GM12878 (cell line): ENCODE results near the gene SLA2. TPM values are rescaled to one million over a fixed set of nuclear protein-coding genes. Genes with fewer than 3 reads are reported as not detected.
A peak's percentile ranks its signal among the peaks of the same experiment; 100 is the strongest.

Experiments
- CBX5 ChIP-seq: sonication (generic); IDR thresholded peaks from 2 replicates; pipeline ENCODE4 v1.6.1; 2016; ENCODE audit warnings: low read depth, moderate library complexity, mild to moderate bottlenecking, inconsistent platforms
- CEBPB ChIP-seq, 2 experiments: fragments of 150-350 bp in 1 of 2; IDR thresholded peaks; 2 replicates each; pipeline ENCODE4 v1.6.1; 2012 to 2014; ENCODE audit warnings: low read depth in 2 of 2, low read length in 2 of 2, borderline replicate concordance in 1 of 2, inconsistent platforms in 1 of 2
- E2F8 ChIP-seq: fragments of 450-650 bp; IDR thresholded peaks from 2 replicates; pipeline ENCODE4 v1.6.1; 2018; ENCODE audit warnings: mild to moderate bottlenecking, low read depth, moderate library complexity; ENCODE audit not compliant: partially characterized antibody
- HDAC2 ChIP-seq: fragments of 200-600 bp; sonication (generic); IDR thresholded peaks from 2 replicates; pipeline ENCODE4 v1.6.1; 2017
- NFYA ChIP-seq: IDR thresholded peaks from 2 replicates; pipeline ENCODE4 v1.6.1; 2011; ENCODE audit warnings: low read depth, mild to moderate bottlenecking, low read length, improper control_type of control experiment, borderline replicate concordance
- POU2F2 ChIP-seq: IDR thresholded peaks from 3 replicates; pipeline ENCODE4 v1.6.1; 2011; ENCODE audit warnings: low read depth, mild to moderate bottlenecking, low read length, borderline replicate concordance
- RAD21 ChIP-seq: IDR thresholded peaks from 2 replicates; pipeline ENCODE4 v1.6.1; 2011; ENCODE audit warnings: mild to moderate bottlenecking, low read depth, low read length, moderate library complexity; ENCODE audit not compliant: insufficient read depth
- RBBP5 ChIP-seq: fragments of 200-600 bp; sonication (generic); conservative IDR thresholded peaks from 2 replicates; pipeline ENCODE4 v1.6.1; 2016
- SKIL ChIP-seq: fragments of 450-650 bp; IDR thresholded peaks from 2 replicates; pipeline ENCODE4 v1.6.1; 2017; ENCODE audit warnings: mild to moderate bottlenecking, low read depth, inconsistent platforms; ENCODE audit not compliant: poor library complexity, severe bottlenecking
- SUZ12 ChIP-seq: fragments of 200-600 bp; sonication (generic); IDR thresholded peaks from one replicate; pipeline ENCODE4 v1.6.1; 2018; ENCODE audit warnings: antibody characterized with exemption, mild to moderate bottlenecking; ENCODE audit not compliant: unreplicated experiment
- TAF1 ChIP-seq: IDR thresholded peaks from 2 replicates; pipeline ENCODE4 v1.6.1; 2011; ENCODE audit warnings: mild to moderate bottlenecking, low read depth, low read length, borderline replicate concordance
- TARDBP ChIP-seq: IDR thresholded peaks from 2 replicates; pipeline ENCODE4 v1.6.1; 2016; ENCODE audit warnings: borderline replicate concordance
- TCF3 ChIP-seq: IDR thresholded peaks from 2 replicates; pipeline ENCODE4 v1.6.1; 2012; ENCODE audit warnings: low read depth, mild to moderate bottlenecking, low read length, borderline replicate concordance; ENCODE audit not compliant: insufficient read depth
- TCF7 ChIP-seq: IDR thresholded peaks from 2 replicates; pipeline ENCODE4 v1.6.1; 2014; ENCODE audit warnings: antibody characterized with exemption, borderline replicate concordance
- ZBTB40 ChIP-seq: fragments of 450-650 bp; IDR thresholded peaks from 2 replicates; pipeline ENCODE4 v1.6.1; 2016; ENCODE audit warnings: mild to moderate bottlenecking, moderate library complexity, borderline replicate concordance
- ZNF384 ChIP-seq: IDR thresholded peaks from 2 replicates; pipeline ENCODE4 v1.6.1; 2012; ENCODE audit warnings: low read depth, mild to moderate bottlenecking, low read length, improper control_type of control experiment, borderline replicate concordance
- ZSCAN29 ChIP-seq: fragments of 450-650 bp; IDR thresholded peaks from 2 replicates; pipeline ENCODE4 v1.6.1; 2017; ENCODE audit warnings: mild to moderate bottlenecking, moderate library complexity
- polyA plus RNA-seq, 11 experiments: library from polyadenylated mRNA; depleted of rRNA in 4 of 11; unstranded in 6 of 11; stranded (reverse) in 5 of 11; fragments of >200 nt; fragmentation: Nextera tagmentation in 4 of 11; fragmentation: Illumina TruSeq in 1 of 11; extraction: Ambion mirVana in 4 of 11; extraction: Trizol in 1 of 11; gene quantifications; 1 replicate in 1 of 11; 2 replicates in 10 of 11; pipeline versions ENCODE4 v1.2.1 to v1.2.3, GENCODE V29; 2011 to 2016; ENCODE audit warnings: inconsistent platforms in 2 of 11, missing spikeins in 2 of 11, low read depth in 1 of 11
- total RNA-seq, 4 experiments: library from RNA; depleted of rRNA in 3 of 4; stranded (reverse); fragments of >200 nt in 3 of 4; fragmentation: Illumina TruSeq in 1 of 4; extraction: Trizol in 1 of 4; gene quantifications; 2 replicates each; pipeline versions ENCODE4 v1.2.1 to v1.2.3, GENCODE V29; 2013 to 2021

SLA2 gene
- total and polyA plus RNA-seq, 10 of the 15 experiments (the other 5 are each of a cell fraction or from before 2014, with no cell fraction given) = 0.29 to 3.3 (median 1.4) TPM

- TF ChIP-seq TCF3 (peak; percentile 90), HDAC2 (no peak), POU2F2 (peak; percentile 12; the same call in 2 of the 3 replicates), ZNF384 (no peak), TARDBP (peak; percentile 64; the same call in 1 of the 2 replicates), SKIL (no peak), RAD21 (peak; percentile 61), RBBP5 (no peak), TCF7 (no peak), ZBTB40 (peak; percentile 89), E2F8 (no peak), NFYA (no peak), ZSCAN29 (peak; percentile 70; the same call in 1 of the 2 replicates), CBX5 (no peak), TAF1 (no peak; the same call in 1 of the 2 replicates), SUZ12 (no peak), CEBPB (IDR thresholded peaks at IDR 0.05; ENCODE audit: borderline replicate concordance in 1 of 2, low read depth in 2 of 2, low read length in 2 of 2) (no peak)
These were observed 40.4 kb downstream of the SLA2 start, which contains the start of gene RAB5IF (continued) for GRCh38 chr20:36605399-36606157.
